DND-41 (cell line): Measurements from ENCODE around the gene VPS37C.
"Not testable (repeated sequence)": the region's sequence is repeated elsewhere in the genome, so short reads cannot be mapped to it uniquely, and the experiment has no call there.

Experiments
- ATAC-seq: fragments of 200-7000 bp; cut with Tn5 transposase; 3 replicates; pipeline ENCODE4 v1.9.1; 2021; ENCODE audit warnings: low read depth; ENCODE audit not compliant: insufficient read depth
- DNase-seq: peaks from one replicate; pipeline ENCODE4 v3.0.0-alpha.2; 2020
- H2AFZ ChIP-seq: 2 replicates; pipeline ENCODE4 v1.6.0; 2012; ENCODE audit warnings: low read depth, low read length
- H3K27ac ChIP-seq: 2 replicates; pipeline ENCODE4 v1.5.1; 2012; ENCODE audit warnings: low read length, inconsistent platforms
- H3K27me3 ChIP-seq: fragments of 200-600 bp; sonication (generic); 2 replicates; pipeline ENCODE4 v1.6.0; 2012; ENCODE audit warnings: low read length, mild to moderate bottlenecking, inconsistent platforms; ENCODE audit not compliant: insufficient read depth, poor library complexity
- H3K36me3 ChIP-seq: 2 replicates; pipeline ENCODE4 v1.5.1; 2012; ENCODE audit warnings: low read length, inconsistent platforms; ENCODE audit not compliant: insufficient read depth
- H3K4me1 ChIP-seq: 2 replicates; pipeline ENCODE4 v1.5.1; 2012; ENCODE audit warnings: mild to moderate bottlenecking, low read length; ENCODE audit not compliant: insufficient read depth
- H3K4me2 ChIP-seq: 2 replicates; pipeline ENCODE4 v1.6.0; 2012; ENCODE audit warnings: mild to moderate bottlenecking, moderate library complexity, low read length, inconsistent platforms; ENCODE audit not compliant: insufficient read depth
- H3K4me3 ChIP-seq, 2 experiments: fragments of 200-600 bp in 1 of 2; shearing (Covaris generic) in 1 of 2; 2 replicates each; pipeline ENCODE4 v1.5.1; 2012 to 2016; ENCODE audit warnings: inconsistent platforms in 2 of 2, low read length in 2 of 2, mild to moderate bottlenecking in 2 of 2, low read depth in 1 of 2, moderate library complexity in 1 of 2
- H3K79me2 ChIP-seq: 2 replicates; pipeline ENCODE4 v1.6.0; 2012; ENCODE audit warnings: low read length, inconsistent platforms; ENCODE audit not compliant: insufficient read depth
- H3K9ac ChIP-seq: 2 replicates; pipeline ENCODE4 v1.6.0; 2012; ENCODE audit warnings: low read depth, mild to moderate bottlenecking, inconsistent platforms, low read length, moderate library complexity
- H3K9me3 ChIP-seq: 2 replicates; pipeline ENCODE4 v1.5.1; 2012; ENCODE audit warnings: low read length, moderate library complexity, mild to moderate bottlenecking, inconsistent platforms; ENCODE audit not compliant: insufficient read depth, severe bottlenecking
- H4K20me1 ChIP-seq: 2 replicates; pipeline ENCODE4 v1.6.0; 2012; ENCODE audit warnings: low read length; ENCODE audit not compliant: insufficient read depth
- CTCF ChIP-seq: IDR thresholded peaks from 2 replicates; pipeline ENCODE4 v1.5.1; 2012; ENCODE audit warnings: borderline replicate concordance, low read length, moderate library complexity, mild to moderate bottlenecking; ENCODE audit not compliant: poor library complexity, severe bottlenecking; ENCODE audit errors: extremely low read depth
- EZH2 ChIP-seq: IDR thresholded peaks from 3 replicates; pipeline ENCODE4 v1.6.1; 2012; ENCODE audit warnings: borderline replicate concordance, low read depth, mild to moderate bottlenecking, moderate library complexity, low read length, inconsistent platforms; ENCODE audit not compliant: severe bottlenecking

Gene VPS37C

GRCh38 chr11:61168042-61168688 lies 6.9 kb upstream of the VPS37C start:
- Histone ChIP-seq H4K20me1 (no peaks in the 10 kb centered on the region), H3K4me2 (no peak overlapping the region), H3K9ac (no peak overlapping the region), H3K36me3 (no peaks in the 10 kb centered on the region), H3K9me3 (no peaks in the 10 kb centered on the region), H3K79me2 (no peaks in the 10 kb centered on the region), H3K27me3 (no peaks in the 10 kb centered on the region), H3K4me1 (no peaks in the 10 kb centered on the region), H3K4me3 (no peak overlapping the region), H3K27ac (no peak overlapping the region), H2AFZ (no peak overlapping the region)
- TF ChIP-seq EZH2 (no peak), CTCF (no peak)
- DNase-seq (no peak), ATAC-seq (no peak)

GRCh38 chr11:61166331-61166730 lies 5.1 kb upstream of the VPS37C start:
- not testable (repeated sequence) for H3K4me3 ChIP-seq, H3K36me3 ChIP-seq

GRCh38 chr11:61165785-61166184 lies 4.6 kb upstream of the VPS37C start:
- H3K27me3 ChIP-seq, H2AFZ ChIP-seq, H3K9me3 ChIP-seq, ATAC-seq, H3K4me3 ChIP-seq, H3K27ac ChIP-seq, DNase-seq, H3K4me2 ChIP-seq, H3K36me3 ChIP-seq, H4K20me1 ChIP-seq, H3K79me2 ChIP-seq, H3K9ac ChIP-seq: not testable (repeated sequence)
- H3K4me1 ChIP-seq, result peaks cover 14% of the 10 kb centered on the region

More at GRCh38 chr11:61166331-61166730, 5.1 kb upstream of the VPS37C start:
- H3K4me1 ChIP-seq, result peaks cover 12% of the 10 kb centered on the region
- not testable (repeated sequence) for H3K27ac ChIP-seq, H3K9ac ChIP-seq, H3K4me2 ChIP-seq, H4K20me1 ChIP-seq, H3K79me2 ChIP-seq, ATAC-seq, H2AFZ ChIP-seq, H3K9me3 ChIP-seq, H3K27me3 ChIP-seq, DNase-seq

- no peak overlapping the region for H3K27ac ChIP-seq
- no peak overlapping the region for H3K4me2 ChIP-seq
- H2AFZ ChIP-seq, result no peak overlapping the region
- ATAC-seq (no peak), DNase-seq (no peak)
- no peak overlapping the region for H3K9ac ChIP-seq
- peaks cover 23% of the 10 kb centered on the region for H3K4me1 ChIP-seq
- no peak overlapping the region for H3K4me3 ChIP-seq
- no peaks in the 10 kb centered on the region for H4K20me1 ChIP-seq
- no peaks in the 10 kb centered on the region for H3K27me3 ChIP-seq
- no peaks in the 10 kb centered on the region for H3K36me3 ChIP-seq
- TF ChIP-seq CTCF (no peak), EZH2 (no peak)
- no peaks in the 10 kb centered on the region for H3K9me3 ChIP-seq
- no peaks in the 10 kb centered on the region for H3K79me2 ChIP-seq
Observed at GRCh38 chr11:61164606-61165424, 3.6 kb upstream of the VPS37C start.
